ENCODE results near the gene KCNK4. TPM values are rescaled to one million over a fixed set of nuclear protein-coding genes. Genes with fewer than 3 reads are reported as not detected.

The KCNK4 gene
- total RNA-seq, 1 donor: not detected

DNA sequence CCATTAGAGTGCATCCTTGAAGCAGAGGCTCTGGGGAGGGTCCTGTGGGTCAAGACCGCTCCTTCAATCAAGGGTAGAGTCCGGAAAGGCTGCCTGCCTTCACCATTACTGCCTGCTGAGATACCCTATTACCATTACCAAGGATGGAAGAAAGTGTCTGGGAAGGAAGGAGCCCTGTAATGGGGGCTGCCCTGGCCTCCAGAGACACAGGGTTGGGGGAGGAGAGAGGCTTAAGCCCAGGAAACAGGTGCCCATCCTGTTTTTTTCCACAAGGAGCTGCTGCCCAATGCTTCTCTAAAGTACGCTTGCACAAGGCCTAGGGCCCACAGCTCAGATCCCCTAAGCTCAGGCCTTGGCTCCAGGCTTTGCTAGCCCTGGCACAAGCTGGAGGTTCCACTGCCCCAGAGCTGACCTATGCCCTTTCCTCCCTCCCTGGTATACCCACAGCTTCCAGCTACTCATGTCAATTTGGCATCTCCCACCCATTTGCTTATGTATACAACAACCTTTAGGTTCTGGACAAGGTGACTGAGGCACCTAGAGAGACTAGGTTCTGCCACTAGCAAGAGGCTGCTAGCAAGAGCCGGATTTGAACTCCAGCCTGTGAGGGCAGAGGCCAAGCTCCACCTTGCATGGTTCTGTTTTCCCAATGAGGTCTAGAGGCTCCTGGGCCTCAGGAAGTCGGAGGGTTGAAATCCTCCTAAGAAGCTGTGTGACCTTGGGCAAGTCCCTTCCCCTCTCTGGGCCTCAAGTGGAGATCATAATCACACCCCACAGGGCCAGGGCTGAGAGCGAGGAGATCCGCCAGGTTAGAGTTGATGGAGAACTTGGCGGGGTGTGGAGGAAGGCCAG, 41.3 kb upstream of the KCNK4 start:
- no peak for DNase-seq (ENCODE audit: low read depth)
- TF ChIP-seq, protein P1, sequence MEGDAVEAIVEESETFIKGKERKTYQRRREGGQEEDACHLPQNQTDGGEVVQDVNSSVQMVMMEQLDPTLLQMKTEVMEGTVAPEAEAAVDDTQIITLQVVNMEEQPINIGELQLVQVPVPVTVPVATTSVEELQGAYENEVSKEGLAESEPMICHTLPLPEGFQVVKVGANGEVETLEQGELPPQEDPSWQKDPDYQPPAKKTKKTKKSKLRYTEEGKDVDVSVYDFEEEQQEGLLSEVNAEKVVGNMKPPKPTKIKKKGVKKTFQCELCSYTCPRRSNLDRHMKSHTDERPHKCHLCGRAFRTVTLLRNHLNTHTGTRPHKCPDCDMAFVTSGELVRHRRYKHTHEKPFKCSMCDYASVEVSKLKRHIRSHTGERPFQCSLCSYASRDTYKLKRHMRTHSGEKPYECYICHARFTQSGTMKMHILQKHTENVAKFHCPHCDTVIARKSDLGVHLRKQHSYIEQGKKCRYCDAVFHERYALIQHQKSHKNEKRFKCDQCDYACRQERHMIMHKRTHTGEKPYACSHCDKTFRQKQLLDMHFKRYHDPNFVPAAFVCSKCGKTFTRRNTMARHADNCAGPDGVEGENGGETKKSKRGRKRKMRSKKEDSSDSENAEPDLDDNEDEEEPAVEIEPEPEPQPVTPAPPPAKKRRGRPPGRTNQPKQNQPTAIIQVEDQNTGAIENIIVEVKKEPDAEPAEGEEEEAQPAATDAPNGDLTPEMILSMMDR (IDR thresholded peaks at IDR 0.05; ENCODE audit: insufficient read depth, low read depth, low read length): no peak
- no peak overlapping the region for H3K4me3 ChIP-seq (ENCODE audit: low read depth, low read length)

- DNase-seq (ENCODE audit: low read depth): no peak
- H3K4me3 ChIP-seq (ENCODE audit: low read depth, low read length): peak overlapping the region; percentile 67
- TF ChIP-seq, protein P1 (IDR thresholded peaks at IDR 0.05; ENCODE audit: insufficient read depth, low read depth, low read length): no peak
Observed at GRCh38 chr11:64250415-64251015, 40.6 kb upstream of the KCNK4 start.

DNA sequence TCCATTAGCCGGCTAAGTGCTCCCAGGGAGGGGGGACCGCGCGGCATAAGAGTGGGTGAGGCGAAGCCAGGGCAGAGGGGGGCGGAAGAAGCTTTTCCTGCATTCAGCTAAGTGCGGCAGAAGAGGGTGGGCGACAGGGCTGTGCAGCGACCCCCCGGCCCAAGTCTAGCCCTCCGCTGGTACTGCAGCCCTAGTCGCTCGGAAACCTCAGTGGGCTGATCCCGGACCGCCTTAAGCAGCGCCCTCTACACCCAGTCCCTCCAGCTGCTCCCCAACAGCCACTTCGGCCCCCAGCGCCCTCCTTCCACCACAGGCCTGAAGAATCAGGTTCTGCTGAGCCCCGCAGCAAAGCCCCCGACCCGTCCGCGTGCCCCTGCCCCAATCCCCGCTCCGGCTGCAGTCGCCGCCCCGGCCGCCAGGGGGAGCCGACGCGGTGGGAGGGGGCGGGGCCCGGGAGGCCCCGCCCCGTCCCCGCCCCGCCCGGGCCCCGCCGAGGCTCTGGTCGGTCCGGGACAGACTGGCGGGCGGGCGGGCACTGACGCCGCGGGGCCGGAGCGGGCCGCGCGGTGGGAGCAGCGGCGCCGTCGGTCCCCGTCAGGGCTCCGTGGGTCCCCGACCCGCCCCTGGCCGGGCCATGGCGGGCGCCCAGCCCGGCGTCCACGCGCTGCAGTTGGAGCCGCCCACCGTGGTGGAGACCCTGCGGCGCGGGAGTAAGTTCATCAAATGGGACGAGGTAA, 39.9 kb upstream of the KCNK4 start, which contains the start of gene PLCB3:
Gene PLCB3, plus strand, starts transcription at position 515 of the 737 bp plus-strand sequence. Its CDS starts 120 bp downstream, at position 635.
- peak; percentile 53 for DNase-seq (ENCODE audit: low read depth)
- H3K4me3 ChIP-seq (ENCODE audit: low read depth, low read length): peak within 1 kb of the TSS; percentile 84
- TF ChIP-seq, protein P1 (IDR thresholded peaks at IDR 0.05; ENCODE audit: insufficient read depth, low read depth, low read length): peak; percentile 61

- DNase-seq (ENCODE audit: low read depth): no peak
- peak overlapping the region; percentile 84 for H3K4me3 ChIP-seq (ENCODE audit: low read depth, low read length)
- TF ChIP-seq, protein P1 (IDR thresholded peaks at IDR 0.05; ENCODE audit: insufficient read depth, low read depth, low read length): no peak
Observed at GRCh38 chr11:64251753-64252002, 39.4 kb upstream of the KCNK4 start.

- peak overlapping the region; percentile 84 for H3K4me3 ChIP-seq (ENCODE audit: low read depth, low read length)
- TF ChIP-seq, protein P1 (IDR thresholded peaks at IDR 0.05; ENCODE audit: insufficient read depth, low read depth, low read length): peak; percentile 58
- no peak for DNase-seq (ENCODE audit: low read depth)
Observed at GRCh38 chr11:64252003-64252872, 38.9 kb upstream of the KCNK4 start.

DNA sequence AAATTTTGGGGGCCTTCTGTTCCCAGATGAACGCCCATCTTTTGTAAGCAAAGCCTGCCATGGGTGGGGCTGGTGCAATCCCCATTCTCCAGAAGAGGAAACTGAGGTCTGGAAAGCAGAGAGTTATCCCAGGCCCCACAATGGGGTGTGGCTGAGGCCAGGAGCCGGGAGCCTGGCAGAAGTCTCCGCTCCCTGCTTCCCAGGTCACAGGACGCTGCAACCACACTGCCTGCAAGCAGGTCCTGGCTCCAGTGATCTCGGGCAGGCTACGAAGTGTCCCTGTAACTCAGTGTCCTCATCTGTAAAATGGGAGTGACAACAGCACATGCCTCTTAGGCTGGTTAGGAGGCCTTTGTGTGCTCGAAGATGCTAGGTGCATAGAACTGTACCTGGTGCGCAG, 38.1 kb upstream of the KCNK4 start:
- no peak for DNase-seq (ENCODE audit: low read depth)
- H3K4me3 ChIP-seq (ENCODE audit: low read depth, low read length): peak overlapping the region; percentile 84
- TF ChIP-seq, protein P1 (IDR thresholded peaks at IDR 0.05; ENCODE audit: insufficient read depth, low read depth, low read length): no peak

Data from fibroblast of villous mesenchyme (primary cell).